GM18858 (cell line): ENCODE results near the gene PACS2.
"Not testable (repeated sequence)": the region's sequence is repeated elsewhere in the genome, so short reads cannot be mapped to it uniquely, and the experiment has no call there.

Source experiments
- ATAC-seq: cut with Tn5 transposase; IDR thresholded peaks from one replicate; pipeline ENCODE4 v1.9.1; 2021; ENCODE audit not compliant: unreplicated experiment

The PACS2 gene

DNA sequence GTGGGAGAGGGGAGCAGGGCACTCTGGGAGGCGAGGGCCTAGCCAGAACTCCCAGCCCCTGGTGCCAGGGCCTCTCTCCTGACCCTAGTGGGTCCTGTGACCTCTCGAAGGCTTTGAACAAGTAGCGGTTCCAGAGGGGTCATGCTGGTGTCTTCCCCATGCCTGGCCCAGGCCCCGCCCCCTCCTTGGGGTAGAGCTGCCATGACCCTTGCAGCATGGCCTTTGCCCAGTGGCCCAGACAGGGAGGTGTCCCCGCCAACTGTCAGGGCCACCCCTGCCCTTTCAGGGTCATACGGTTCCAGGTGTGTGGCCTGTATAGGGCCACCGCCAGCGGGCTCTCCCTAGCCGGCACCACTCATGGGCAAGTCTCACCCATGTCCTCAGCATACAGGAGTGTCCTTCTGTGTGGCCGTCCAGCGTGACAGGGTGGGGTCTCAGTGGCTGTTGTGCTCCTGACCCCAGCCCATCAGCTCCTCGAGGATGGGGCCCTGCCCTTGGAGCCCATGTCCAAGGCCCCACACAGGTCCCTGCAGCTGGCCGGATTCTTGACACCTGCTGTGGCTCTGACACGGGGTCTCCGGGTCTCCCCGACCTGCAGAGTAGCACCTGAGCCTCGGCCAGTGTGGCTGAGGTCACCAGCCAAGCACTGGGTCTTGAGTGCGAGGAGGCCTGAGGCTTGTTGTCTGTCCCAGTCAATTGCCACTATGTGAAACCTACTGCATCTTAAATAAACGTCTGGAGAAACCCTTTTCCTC lies 34.6 kb downstream of the PACS2 start:
- ATAC-seq, result no peak

DNA sequence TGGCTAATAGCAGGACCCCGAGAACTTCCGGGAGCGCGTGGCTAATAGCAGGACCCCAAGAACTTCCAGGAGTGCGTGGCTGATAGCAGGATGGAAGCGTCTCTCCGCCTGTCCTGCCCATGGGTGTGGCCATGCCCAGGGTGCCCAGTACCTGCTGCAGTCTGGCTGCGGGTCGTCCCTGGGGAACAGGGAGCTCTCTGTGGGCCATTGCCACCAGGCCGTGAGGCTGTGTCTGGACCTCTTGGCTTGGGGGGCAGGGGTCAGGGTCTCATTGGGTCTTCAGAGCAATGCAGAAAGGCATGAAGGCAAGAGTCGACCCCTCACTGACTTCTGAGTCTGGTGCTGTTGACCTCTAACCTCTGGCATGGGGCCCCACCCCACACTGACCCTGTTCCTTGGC lies 35.4 kb downstream of the PACS2 start:
- ATAC-seq, result no peak

DNA sequence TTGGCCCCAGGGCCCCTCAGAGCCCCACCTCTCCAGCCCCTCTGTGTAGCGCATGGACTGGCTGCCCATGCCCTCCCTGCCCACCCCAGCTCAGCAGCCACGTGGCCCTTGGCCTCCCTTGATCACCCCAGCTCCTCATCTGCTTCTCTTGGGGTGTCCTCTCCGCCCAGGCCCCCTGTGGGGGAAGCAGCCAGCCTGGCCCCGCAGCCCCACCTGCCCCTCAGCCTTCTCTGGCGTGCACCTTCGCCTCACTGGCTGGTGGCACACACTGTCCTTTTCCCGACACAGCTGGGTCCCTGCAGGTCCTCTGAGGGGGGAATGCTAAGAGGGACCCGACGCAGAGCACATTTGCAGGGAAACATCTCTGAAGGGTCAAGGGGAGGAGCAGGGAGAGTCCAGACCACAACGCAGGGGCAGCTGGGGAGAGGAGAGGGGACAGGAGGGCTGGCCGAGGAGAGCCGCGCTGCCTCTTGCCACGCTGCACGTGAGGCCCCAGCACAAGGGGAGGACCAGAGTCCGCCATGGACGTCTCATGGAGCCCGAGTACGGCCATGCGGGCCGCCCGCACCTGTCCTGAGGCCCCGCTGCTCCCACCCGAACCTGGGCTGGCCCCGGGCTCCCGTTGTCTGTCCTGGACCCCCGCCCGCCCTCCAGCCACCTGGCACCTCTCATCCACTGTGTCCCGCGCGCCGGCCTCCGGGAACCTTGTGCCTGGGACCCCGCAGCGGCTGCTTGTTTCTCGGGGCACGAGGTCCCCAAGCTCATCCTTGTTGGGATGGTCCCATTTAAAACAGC lies 36.1 kb downstream of the PACS2 start:
- no peak for ATAC-seq

DNA sequence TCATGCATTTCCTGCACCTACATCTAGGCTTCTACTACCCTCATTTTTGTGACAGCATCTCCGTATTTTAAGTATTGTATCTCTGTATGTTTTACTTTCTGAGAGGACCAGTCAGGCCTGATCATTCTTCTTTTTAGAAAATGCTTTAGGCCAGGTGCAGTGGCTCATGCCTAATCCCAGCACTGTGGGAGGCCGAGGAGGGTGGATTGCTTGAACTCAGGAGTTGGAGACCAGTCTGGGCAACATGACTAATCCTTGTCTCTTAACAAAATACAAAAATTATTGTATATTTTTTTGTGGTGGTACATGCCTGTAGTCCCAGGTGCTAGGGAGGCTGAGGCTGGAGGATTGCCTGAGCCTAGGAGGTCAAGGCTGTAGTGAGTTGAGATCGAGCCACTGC lies 36.9 kb downstream of the PACS2 start:
- no peak for ATAC-seq

DNA sequence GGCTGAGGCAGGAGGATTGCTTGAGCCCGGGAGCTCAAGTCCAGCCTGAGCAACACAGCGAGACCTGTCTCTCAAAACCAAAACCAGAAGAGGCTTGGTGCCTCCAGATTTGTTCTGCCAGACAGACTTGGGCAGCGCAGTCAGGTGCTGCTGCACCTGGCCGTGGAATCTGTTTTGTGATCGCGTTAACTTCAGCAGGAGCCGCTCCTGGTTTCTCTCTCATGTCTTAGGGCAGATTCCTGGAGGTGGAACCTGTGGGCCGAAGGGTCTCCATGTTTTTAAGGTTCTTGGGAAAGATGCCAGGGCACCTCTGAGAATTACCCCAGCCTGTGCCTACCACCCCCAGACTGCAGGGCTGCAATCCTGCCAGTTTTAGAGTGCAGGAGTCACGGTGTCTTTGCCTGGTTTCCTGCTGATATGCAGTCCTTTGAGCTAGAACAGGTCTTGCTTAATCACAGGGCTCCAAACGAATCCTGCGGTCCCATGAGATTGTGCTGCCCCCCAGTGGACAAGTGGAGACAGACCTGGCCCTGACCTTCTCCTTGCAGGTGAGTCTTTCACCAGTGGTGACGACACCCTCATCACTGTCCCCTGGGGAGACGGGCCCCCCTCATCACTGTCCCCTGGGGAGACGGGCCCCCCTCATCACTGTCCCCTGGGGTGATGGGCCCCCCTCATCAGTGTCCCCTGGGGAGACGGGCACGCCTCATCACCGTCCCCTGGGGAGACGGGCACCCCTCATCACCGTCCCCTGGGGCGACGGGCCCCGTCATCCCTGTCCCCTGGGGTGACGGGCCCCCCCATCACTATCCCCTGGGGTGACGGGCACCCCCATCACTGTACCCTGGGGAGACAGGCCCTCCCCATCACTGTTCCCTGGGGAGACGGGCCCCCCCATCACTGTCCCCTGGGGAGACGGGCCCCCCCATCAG lies 37.6 kb downstream of the PACS2 start:
- ATAC-seq, result no peak

DNA sequence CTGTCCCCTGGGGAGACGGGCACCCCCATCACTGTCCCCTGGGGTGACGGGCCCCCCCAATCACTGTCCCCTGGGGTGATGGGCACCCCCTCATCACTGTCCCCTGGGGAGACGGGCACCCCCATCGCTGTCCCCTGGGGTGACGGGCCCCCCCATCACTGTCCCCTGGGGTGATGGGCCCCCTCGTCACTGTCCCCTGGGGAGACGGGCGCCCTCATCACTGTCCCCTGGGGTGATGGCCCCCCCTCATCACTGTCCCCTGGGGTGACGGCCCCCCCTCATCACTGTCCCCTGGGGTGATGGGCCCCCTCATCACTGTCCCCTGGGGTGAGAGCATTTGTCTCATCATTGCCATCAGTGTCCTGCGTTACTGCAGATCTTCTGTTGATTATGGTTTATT lies 38.6 kb downstream of the PACS2 start:
- ATAC-seq, result no peak

DNA sequence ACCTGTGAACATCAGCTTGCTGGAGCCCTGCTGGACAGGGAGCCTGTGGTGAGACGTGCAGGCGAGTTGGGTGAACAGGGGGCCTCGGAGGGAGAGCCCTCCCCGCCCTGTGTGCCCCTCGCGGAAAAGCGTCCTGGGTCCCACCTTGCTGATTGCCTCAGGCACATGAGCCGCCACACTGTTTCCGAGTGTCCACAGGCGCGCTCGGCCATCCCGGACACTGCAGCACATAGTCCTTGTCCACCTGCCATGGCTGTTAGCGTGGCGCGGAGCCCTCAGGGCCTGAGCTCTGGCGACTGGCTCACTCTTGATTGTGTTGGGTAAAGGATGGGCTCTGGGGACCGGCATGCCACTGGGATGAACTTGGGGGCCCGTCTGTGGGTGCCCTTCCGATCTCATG lies 40.0 kb downstream of the PACS2 start:
- ATAC-seq, result no peak

DNA sequence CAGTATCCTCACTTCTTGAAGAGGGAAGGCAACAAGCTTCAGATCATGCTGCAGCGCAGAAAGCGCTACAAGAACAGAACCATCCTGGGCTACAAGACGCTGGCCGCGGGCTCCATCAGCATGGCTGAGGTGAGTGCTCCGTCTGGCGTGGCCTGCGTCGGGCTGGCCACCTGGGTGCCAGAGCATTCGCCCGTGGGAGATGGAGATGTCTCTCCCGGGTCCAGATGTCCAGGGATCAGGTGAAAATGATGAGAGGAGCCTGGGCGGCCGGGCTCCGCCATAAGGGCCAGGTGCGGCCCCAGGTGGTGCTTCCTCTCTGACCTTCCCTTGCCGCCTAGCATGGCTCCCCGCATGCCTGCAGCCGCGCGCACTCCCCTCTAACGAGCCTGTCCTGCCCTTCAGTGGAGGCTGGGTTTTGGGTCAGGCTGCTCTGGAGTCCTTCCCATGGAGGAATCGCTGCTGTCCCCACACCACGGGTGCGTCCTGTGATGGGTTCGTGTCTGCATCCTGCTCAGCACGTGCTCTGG lies 40.6 kb downstream of the PACS2 start:
- ATAC-seq, result no peak

DNA sequence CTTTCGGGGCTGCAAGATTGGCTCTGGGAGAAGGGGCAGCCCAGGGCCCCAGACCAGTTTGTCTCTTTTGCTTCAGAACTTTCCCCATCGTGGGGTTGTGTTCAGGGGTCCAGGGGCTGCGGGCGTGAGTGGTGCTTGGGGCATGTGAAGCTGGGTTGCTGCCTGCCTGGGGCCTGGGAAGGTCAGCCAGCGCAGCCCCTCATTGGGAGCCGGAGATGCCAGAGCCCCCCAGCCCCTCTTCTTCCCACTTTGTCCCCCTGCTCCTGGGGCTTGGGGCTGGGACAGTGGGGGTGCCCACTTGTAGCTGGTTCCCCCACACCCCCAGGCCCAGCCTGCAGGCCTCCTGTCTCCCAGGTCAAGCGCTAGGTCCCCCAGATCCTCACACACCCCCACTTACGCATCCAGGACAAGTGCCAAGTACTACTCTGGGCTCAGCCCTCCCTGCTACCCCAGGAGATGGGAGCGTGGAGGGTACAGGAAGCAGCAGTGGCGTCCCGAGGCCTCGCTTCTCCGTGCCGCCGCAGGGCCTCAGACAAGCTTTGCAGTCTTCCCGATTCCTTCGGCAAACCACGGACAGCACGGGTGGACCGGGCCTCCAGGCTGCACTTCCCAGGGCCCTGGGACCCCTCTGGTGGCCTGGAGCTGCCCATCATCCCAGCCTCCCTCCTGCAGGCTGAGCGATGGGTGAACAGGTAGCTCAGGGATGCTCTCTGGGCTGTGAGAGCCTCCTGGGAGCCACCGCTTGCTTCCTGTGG lies 41.5 kb downstream of the PACS2 start:
- ATAC-seq, result no peak

DNA sequence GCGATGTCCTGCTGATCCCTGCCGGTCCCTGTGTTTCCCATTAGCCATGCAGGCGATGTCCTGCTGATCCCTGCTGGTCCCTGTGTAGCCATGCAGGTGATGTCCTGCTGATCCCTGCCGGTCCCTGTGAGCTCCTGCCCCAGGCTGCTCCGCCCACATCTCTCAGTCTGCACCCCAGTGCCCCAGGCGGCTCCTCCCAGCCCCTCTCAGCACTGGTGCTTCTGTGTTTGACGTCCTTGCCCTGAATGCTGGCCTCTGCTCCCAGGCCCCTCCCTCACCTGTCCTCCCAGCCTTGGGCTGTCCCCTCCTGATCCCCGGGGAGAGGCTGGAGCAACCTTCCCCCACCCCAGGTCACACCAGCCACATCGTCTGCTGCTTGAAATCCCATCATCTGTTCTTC lies 42.4 kb downstream of the PACS2 start:
- no peak for ATAC-seq

DNA sequence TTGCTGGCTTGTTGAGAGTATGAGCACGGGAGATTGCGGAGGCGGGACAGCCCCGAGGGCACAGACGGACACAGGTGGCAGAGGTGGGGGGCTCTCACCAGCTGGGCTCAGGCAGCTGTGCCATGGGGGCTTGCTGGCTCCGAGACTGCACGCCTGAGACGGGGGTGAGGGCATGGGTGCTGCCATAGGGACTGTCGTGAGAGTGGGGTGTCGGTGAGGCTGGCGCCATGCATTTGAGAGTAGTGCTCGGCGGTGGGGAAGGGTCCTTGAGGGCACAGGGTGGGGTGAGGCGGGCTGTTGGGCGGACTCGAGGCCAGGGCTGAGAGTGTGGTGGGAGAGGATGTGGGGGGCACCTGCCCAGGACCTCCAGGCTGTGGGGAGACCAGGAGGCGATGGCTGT lies 43.1 kb downstream of the PACS2 start:
- no peak for ATAC-seq

DNA sequence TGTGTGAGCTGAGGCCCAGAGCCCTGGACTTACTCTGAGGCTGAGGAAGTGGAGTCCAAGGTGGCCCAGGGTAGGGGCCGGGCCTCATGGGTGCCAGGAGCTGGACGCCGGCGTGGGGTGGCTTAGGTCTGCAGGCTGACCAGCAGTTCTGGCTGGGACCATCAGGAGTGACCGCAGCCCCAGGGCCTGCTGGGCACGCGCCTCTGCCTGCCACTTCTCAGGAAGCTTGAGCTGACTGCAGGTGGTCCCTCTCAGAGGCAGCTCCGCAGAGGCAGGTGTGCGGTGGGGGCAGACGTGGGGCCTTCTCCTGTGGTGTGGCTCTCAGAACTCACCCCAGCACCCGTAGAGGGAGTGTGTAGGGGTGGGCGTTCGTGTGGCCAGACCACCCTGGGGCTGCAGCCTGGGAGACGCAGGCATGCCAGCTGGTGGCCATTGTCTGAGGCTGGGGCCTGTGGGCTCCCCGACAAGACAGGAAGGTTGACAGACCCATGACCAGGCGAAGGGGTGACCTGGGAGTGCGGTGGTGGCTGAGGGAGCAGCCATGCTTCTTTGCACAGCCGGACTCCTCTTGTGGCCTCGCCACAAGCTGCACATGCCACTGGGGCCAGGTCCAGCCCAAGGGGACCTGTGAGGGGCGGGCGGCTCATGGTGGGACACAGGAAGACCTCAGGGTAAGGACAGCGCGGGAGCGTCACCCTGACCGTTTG lies 43.7 kb downstream of the PACS2 start:
- ATAC-seq, result no peak

DNA sequence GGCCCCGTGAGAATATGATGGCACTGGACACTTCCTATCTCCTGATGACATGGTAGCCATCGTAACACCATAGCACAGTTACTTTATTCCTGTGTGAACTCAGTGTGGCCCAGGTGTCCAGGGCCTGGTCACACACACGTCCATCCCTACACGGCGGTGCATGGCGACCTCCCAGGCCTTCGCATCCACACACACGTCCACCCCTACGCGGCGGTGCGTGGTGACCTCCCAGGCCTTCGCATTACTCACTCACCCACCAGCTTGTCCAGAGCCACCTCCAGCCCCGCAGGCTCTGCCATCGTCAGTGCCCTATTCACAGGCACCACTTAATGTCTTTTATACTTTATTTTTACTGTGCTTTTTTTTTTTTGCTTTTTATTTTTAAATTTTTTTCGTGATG lies 44.4 kb downstream of the PACS2 start:
- ATAC-seq, result no peak

DNA sequence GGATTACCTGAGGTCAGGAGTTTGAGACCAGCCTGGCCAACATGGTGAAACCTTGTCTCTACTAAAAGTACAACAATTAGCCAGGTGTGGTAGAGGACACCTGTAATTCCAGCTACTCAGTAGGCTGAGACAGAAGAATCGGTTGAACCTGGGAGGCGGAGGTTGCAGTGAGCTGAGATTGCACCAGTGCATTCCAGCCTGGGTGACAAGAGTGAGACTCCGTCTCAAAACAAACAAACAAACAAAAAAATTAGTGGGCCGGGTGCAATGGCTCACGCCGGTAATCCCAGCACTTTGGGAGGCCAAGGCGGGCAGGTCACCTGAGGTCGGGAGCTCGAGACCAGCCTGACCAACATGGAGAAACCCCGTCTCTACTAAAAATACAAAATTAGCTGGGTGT lies 46.9 kb downstream of the PACS2 start:
- ATAC-seq, result not testable (repeated sequence)

DNA sequence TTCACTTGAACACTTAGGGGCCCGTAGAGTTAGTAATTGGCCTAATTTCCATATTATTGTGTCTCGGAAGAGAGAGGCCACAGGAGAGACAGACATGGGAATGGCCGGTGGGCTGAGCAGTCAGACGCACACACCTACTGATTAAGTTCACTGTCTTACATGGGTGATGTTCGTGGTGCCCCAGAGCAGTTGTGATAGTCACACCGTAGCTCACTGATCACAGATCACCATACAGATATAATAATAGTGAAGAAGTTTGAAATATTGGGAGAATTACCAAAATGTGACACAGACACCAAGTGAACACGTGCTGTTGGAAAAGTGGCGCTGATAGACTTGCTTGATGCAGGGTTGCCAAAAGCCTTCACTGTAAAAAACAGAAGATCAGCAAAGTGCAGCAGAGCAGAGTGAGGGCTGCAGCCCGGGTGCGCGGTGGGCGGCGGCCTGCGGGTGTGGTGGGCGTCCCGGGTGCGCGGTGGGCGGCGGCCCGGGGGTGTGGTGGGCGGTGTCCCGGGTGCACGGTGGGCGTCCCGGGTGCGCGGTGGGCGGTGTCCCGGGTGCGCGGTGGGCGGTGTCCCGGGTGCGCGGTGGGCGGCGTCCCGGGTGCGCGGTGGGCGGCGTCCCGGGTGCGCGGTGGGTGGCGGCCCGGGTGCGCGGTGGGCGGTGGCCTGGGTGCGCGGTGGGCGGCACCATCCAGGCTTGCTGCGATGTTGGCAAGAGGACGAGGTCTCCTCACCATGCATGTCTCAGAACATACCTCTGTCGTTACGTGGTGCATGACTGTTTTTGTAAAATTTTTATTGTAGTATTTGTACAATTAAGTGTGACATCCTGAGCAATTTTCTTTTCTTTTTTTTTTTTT lies 49.5 kb downstream of the PACS2 start:
- ATAC-seq, result no peak

DNA sequence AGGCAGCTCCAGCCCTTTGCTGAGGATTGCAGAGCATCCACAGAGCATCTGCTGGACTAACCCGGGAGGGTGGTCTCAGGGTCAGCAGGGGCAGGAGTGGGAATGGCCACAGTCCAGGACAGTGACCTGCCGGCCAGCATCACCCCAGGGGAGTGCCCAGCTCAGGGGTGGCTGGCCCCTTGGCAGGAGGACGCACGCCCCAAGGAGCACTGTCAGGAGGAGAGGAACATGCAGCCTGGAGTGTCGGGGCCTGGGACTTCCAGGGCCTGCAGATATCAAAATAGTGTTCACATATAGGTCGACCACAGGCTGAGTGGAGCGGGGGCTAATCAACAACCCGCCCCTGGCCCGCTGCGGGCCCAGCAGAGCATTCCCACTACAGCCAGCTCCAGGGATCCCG lies 50.6 kb downstream of the PACS2 start:
- ATAC-seq, result no peak

DNA sequence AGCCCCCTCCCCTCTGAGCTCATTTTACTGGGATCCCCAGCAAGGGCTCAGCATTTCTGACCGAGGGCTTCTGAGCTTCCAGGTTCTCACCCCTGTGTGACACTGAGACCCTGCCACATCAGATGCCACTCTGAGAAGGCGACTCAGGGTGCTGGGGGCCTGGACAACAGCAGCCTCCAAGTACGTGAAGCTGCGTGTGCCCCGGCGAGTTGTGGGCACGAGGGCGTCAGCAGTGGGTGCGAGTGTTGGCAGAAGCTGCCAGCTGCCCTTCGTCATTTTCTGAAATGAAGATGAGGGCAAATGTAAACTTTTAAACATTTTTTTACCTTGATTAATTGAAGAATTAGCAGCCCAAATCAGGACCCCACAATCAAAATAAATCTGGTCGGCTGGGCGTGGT lies 51.1 kb downstream of the PACS2 start:
- ATAC-seq, result no peak

DNA sequence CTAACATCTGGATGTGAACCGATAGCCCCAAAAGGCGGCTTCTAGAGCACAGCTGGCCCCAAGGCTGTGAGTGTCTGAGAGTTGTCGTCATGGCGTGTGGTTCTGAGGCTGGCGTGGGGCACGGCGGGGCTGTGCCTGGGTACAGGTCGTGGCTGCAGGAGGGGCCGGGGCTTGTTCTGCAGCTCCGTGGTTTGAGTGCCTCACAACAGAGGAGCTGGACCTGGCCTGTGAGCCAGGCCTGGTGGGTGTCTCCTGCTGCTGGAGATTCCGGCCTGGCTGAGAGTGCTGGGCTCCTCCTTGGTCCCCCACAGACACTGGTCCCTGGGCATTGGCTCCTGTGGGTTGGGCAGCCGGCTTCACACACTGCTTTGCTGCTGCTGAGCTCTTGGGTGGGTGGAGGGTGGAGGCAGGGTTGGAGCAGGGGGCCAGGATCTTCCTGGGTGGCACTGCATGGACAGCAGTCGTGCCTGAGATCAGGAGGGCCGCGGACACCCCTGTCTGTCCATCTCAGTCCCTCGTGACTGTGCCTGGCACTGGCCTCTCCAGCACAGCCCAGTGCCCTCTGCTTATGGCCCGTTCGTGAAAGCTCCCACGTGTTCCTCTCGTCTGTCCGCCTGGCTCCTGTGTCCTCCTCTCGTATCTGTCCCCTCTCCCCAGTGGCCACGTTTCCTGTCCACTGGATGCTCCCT lies 52.0 kb downstream of the PACS2 start:
- no peak for ATAC-seq
